ENCODE measurements around the gene NXN. TPM values are rescaled to one million over a fixed set of nuclear protein-coding genes. Genes with fewer than 3 reads are reported as not detected.
A peak's percentile ranks its signal among the peaks of the same experiment; 100 is the strongest.
"Not testable (repeated sequence)": the region's sequence is repeated elsewhere in the genome, so short reads cannot be mapped to it uniquely, and the experiment has no call there.

The NXN gene
- total RNA-seq, 1 donor from 2014 or later = 0.31 TPM

- H3K27me3 Mint-ChIP-seq (ENCODE audit: insufficient read depth) = no peaks in the 10 kb centered on the region
These were observed 24.0 kb upstream of the NXN start for GRCh38 chr17:1003633-1003971.

GRCh38 chr17:1002771-1003555, 23.4 kb upstream of the NXN start:
- H3K27ac Mint-ChIP-seq = no peak overlapping the region
- no peaks in the 10 kb centered on the region for H3K9me3 Mint-ChIP-seq
- H3K4me1 Mint-ChIP-seq (ENCODE audit: low read depth) = peaks cover 20% of the 10 kb centered on the region
- no peaks in the 10 kb centered on the region for H3K27me3 Mint-ChIP-seq (ENCODE audit: insufficient read depth)
- H3K4me3 Mint-ChIP-seq = no peak overlapping the region
- intact Hi-C loops (cut with micrococcal nuclease) = no loop called here
- H3K36me3 Mint-ChIP-seq (ENCODE audit: low read depth) = peaks cover 26% of the 10 kb centered on the region
- no peak for DNase-seq (ENCODE audit: low spot score)

More at GRCh38 chr17:1003633-1003971, 24.0 kb upstream of the NXN start:
- H3K4me3 Mint-ChIP-seq = no peak overlapping the region
- intact Hi-C loops (cut with micrococcal nuclease) = no loop called here
- H3K9me3 Mint-ChIP-seq = no peaks in the 10 kb centered on the region
- peaks cover 14% of the 10 kb centered on the region for H3K4me1 Mint-ChIP-seq (ENCODE audit: low read depth)
- no peak for DNase-seq (ENCODE audit: low spot score)
- no peak overlapping the region for H3K27ac Mint-ChIP-seq
- H3K36me3 Mint-ChIP-seq (ENCODE audit: low read depth) = peaks cover 26% of the 10 kb centered on the region

GRCh38 chr17:1002412-1002753, 22.8 kb upstream of the NXN start:
- Mint-ChIP-seq H3K9me3 (no peaks in the 10 kb centered on the region), H3K27me3 (ENCODE audit: insufficient read depth) (no peaks in the 10 kb centered on the region), H3K4me1 (ENCODE audit: low read depth) (peaks cover 25% of the 10 kb centered on the region), H3K27ac (no peak overlapping the region), H3K36me3 (ENCODE audit: low read depth) (peaks cover 26% of the 10 kb centered on the region), H3K4me3 (no peak overlapping the region)
- DNase-seq (ENCODE audit: low spot score) = no peak
- intact Hi-C loops (cut with micrococcal nuclease) = no loop called here

GRCh38 chr17:1001640-1002411, 22.2 kb upstream of the NXN start:
- Mint-ChIP-seq H3K27ac (no peak overlapping the region), H3K9me3 (no peaks in the 10 kb centered on the region), H3K27me3 (ENCODE audit: insufficient read depth) (no peaks in the 10 kb centered on the region), H3K4me3 (no peak overlapping the region), H3K4me1 (ENCODE audit: low read depth) (peaks cover 25% of the 10 kb centered on the region), H3K36me3 (ENCODE audit: low read depth) (peaks cover 26% of the 10 kb centered on the region)
- intact Hi-C loops (cut with micrococcal nuclease) = no loop called here
- no peak for DNase-seq (ENCODE audit: low spot score)

GRCh38 chr17:1000597-1001461, 21.3 kb upstream of the NXN start:
- Mint-ChIP-seq H3K36me3 (ENCODE audit: low read depth) (peaks cover 26% of the 10 kb centered on the region), H3K9me3 (no peaks in the 10 kb centered on the region), H3K27me3 (ENCODE audit: insufficient read depth) (no peaks in the 10 kb centered on the region), H3K4me3 (no peak overlapping the region), H3K4me1 (ENCODE audit: low read depth) (peaks cover 25% of the 10 kb centered on the region), H3K27ac (no peak overlapping the region)
- no peak for DNase-seq (ENCODE audit: low spot score)
- intact Hi-C loops (cut with micrococcal nuclease) = no loop called here

- DNase-seq (ENCODE audit: low spot score) = no peak
- H3K36me3 Mint-ChIP-seq (ENCODE audit: low read depth) = peaks cover 22% of the 10 kb centered on the region
- peaks cover 21% of the 10 kb centered on the region for H3K9me3 Mint-ChIP-seq
- peak overlapping the region; percentile 91 for H3K4me3 Mint-ChIP-seq
- peak overlapping the region; percentile 76 for H3K27ac Mint-ChIP-seq
- H3K4me1 Mint-ChIP-seq (ENCODE audit: low read depth) = peaks cover 25% of the 10 kb centered on the region
- intact Hi-C loops (cut with micrococcal nuclease) = no loop called here
- no peaks in the 10 kb centered on the region for H3K27me3 Mint-ChIP-seq (ENCODE audit: insufficient read depth)
These were observed 18.5 kb upstream of the NXN start for GRCh38 chr17:998111-998510.

GRCh38 chr17:996554-997344, 17.2 kb upstream of the NXN start, which contains the start of gene TIMM22:
Gene TIMM22, plus strand, starts transcription at chr17:997129. Its CDS starts 14 bp downstream, at chr17:997143.
- no peaks in the 10 kb centered on the region for H3K27me3 Mint-ChIP-seq (ENCODE audit: insufficient read depth)
- peaks cover 25% of the 10 kb centered on the region for H3K4me1 Mint-ChIP-seq (ENCODE audit: low read depth)
- intact Hi-C loops (cut with micrococcal nuclease) = loop anchor here (1.0 to 2.0 kb wide), 6 partner anchors 15 to 852 kb away; partner anchors contain the start of genes GEMIN4, GLOD4, MRM3 and VPS53
- H3K27ac Mint-ChIP-seq = peak within 1 kb of the TSS; percentile 96
- H3K4me3 Mint-ChIP-seq = peak within 1 kb of the TSS; percentile 91
- H3K9me3 Mint-ChIP-seq = peaks cover 26% of the 10 kb centered on the region
- peaks cover 21% of the 10 kb centered on the region for H3K36me3 Mint-ChIP-seq (ENCODE audit: low read depth)
- DNase-seq (ENCODE audit: low spot score) = peak; percentile 89

- H3K27me3 Mint-ChIP-seq (ENCODE audit: insufficient read depth); H3K27ac Mint-ChIP-seq; DNase-seq (ENCODE audit: low spot score); intact Hi-C loops (cut with micrococcal nuclease); H3K4me3 Mint-ChIP-seq: not testable (repeated sequence)
- Mint-ChIP-seq H3K4me1 (ENCODE audit: low read depth) (peaks cover 21% of the 10 kb centered on the region), H3K36me3 (ENCODE audit: low read depth) (peaks cover 14% of the 10 kb centered on the region), H3K9me3 (peaks cover 26% of the 10 kb centered on the region)
These were observed 15.7 kb upstream of the NXN start for GRCh38 chr17:995324-995723.

GRCh38 chr17:992933-993332, 13.4 kb upstream of the NXN start:
- no peaks in the 10 kb centered on the region for H3K27me3 Mint-ChIP-seq (ENCODE audit: insufficient read depth)
- H3K4me3 Mint-ChIP-seq = no peak overlapping the region
- DNase-seq (ENCODE audit: low spot score) = no peak
- peaks cover 4% of the 10 kb centered on the region for H3K4me1 Mint-ChIP-seq (ENCODE audit: low read depth)
- H3K27ac Mint-ChIP-seq = no peak overlapping the region
- H3K36me3 Mint-ChIP-seq (ENCODE audit: low read depth) = peaks cover 5% of the 10 kb centered on the region
- peaks cover 26% of the 10 kb centered on the region for H3K9me3 Mint-ChIP-seq
- intact Hi-C loops (cut with micrococcal nuclease) = no loop called here

- H3K4me1 Mint-ChIP-seq (ENCODE audit: low read depth) = no peaks in the 10 kb centered on the region
These were observed 9.0 kb upstream of the NXN start for GRCh38 chr17:988561-988960.

GRCh38 chr17:987931-988330, 8.4 kb upstream of the NXN start:
- no peaks in the 10 kb centered on the region for H3K4me1 Mint-ChIP-seq (ENCODE audit: low read depth)
- H3K9me3 Mint-ChIP-seq = peaks cover 3% of the 10 kb centered on the region
- no peaks in the 10 kb centered on the region for H3K36me3 Mint-ChIP-seq (ENCODE audit: low read depth)
- no peak overlapping the region for H3K27ac Mint-ChIP-seq
- intact Hi-C loops (cut with micrococcal nuclease) = no loop called here
- peaks cover 2% of the 10 kb centered on the region for H3K27me3 Mint-ChIP-seq (ENCODE audit: insufficient read depth)
- H3K4me3 Mint-ChIP-seq = no peak overlapping the region
- DNase-seq (ENCODE audit: low spot score) = no peak

More at GRCh38 chr17:988561-988960, 9.0 kb upstream of the NXN start:
- H3K36me3 Mint-ChIP-seq (ENCODE audit: low read depth) = peaks cover 2% of the 10 kb centered on the region
- no peak for DNase-seq (ENCODE audit: low spot score)
- H3K4me3 Mint-ChIP-seq = no peak overlapping the region
- peaks cover 9% of the 10 kb centered on the region for H3K9me3 Mint-ChIP-seq
- intact Hi-C loops (cut with micrococcal nuclease) = no loop called here
- H3K27me3 Mint-ChIP-seq (ENCODE audit: insufficient read depth) = peaks cover under 1% of the 10 kb centered on the region
- H3K27ac Mint-ChIP-seq = no peak overlapping the region

GRCh38 chr17:986322-986929, 6.8 kb upstream of the NXN start:
- Mint-ChIP-seq H3K36me3 (ENCODE audit: low read depth) (no peaks in the 10 kb centered on the region), H3K27me3 (ENCODE audit: insufficient read depth) (peaks cover 2% of the 10 kb centered on the region), H3K4me3 (no peak overlapping the region), H3K4me1 (ENCODE audit: low read depth) (no peaks in the 10 kb centered on the region), H3K9me3 (no peaks in the 10 kb centered on the region), H3K27ac (no peak overlapping the region)
- no peak for DNase-seq (ENCODE audit: low spot score)
- intact Hi-C loops (cut with micrococcal nuclease) = no loop called here

All from activated T-helper 1 cell treated with anti-CD3 and anti-CD28 coated beads, Interleukin-12 subunit alpha, Interleukin-12 subunit beta, Interleukin-2, Interleukin-4 antibody, amounts not matched to agents 30 ng/mL and 10 ng/mL and 1 ng/mL, durations not matched to agents 14 hours and 24 hours and 36 hours (primary cell).